Testis (tissue), 3 donors: Measurements from ENCODE around the gene SLIT3. TPM values are rescaled to one million over a fixed set of nuclear protein-coding genes. Genes with fewer than 3 reads are reported as not detected.

ENCODE experiments used
- DNase-seq: peaks from one replicate; pipeline ENCODE4 v3.0.0-alpha.2; 2019
- H3K27ac ChIP-seq, 2 donors: fragments of 200-600 bp; sonication (generic); one replicate each; pipeline ENCODE4 v1.5.1; 2019
- H3K27me3 ChIP-seq: fragments of 200-600 bp; sonication (generic); one replicate; pipeline ENCODE4 v1.5.1; 2019
- H3K36me3 ChIP-seq: fragments of 200-600 bp; sonication (generic); one replicate; pipeline ENCODE4 v1.5.1; 2017; ENCODE audit warnings: low read depth; ENCODE audit errors: missing control alignments
- H3K4me1 ChIP-seq: fragments of 200-600 bp; sonication (generic); one replicate; pipeline ENCODE4 v1.5.1; 2019
- H3K4me3 ChIP-seq, 2 donors: fragments of 200-600 bp; sonication (generic); one replicate each; pipeline ENCODE4 v1.5.1; 2017 to 2019
- H3K9me3 ChIP-seq: fragments of 200-600 bp; sonication (generic); one replicate; pipeline ENCODE4 v1.5.1; 2017
- POLR2A ChIP-seq: fragments of 450-650 bp; IDR thresholded peaks from one replicate; pipeline ENCODE4 v1.6.1; 2017; ENCODE audit warnings: antibody characterized with exemption, mild to moderate bottlenecking, moderate library complexity
- WGBS, 2 donors: methylation state at CpG; one replicate each; pipeline ENCODE4 v1.1.5; 2018; 5-methylcytosine and 5-hydroxymethylcytosine counted together
- intact Hi-C: fragments of 100-400 bp; cut with DNase I; formaldehyde crosslinking; loops from one replicate; pipeline ENCODE4 v1.15.1; 2023; ENCODE audit warnings: low total_unique reads
- polyA plus RNA-seq: library from polyadenylated mRNA; stranded (reverse); fragments of 350-450 nt; fragmentation: Illumina TruSeq; extraction: RNeasy Lipid Tissue Mini Kit (QIAGEN cat#74804); gene quantifications from one replicate; pipeline ENCODE4 v1.2.3, GENCODE V29; 2014; ENCODE audit warnings: low read depth, low replicate concordance; ENCODE audit not compliant: insufficient read depth
- total RNA-seq, 2 donors: library from RNA; depleted of rRNA; stranded (reverse); fragments of >200 nt; gene quantifications; one replicate each; pipeline ENCODE4 v1.2.3, GENCODE V29; 2016
- TF ChIP-seq, protein P1 (sequence below), 3 experiments: fragments of 450-650 bp in 2 of 3; fragments of 200-600 bp in 1 of 3; sonication (generic) in 1 of 3; IDR thresholded peaks; one replicate each; pipeline ENCODE4 v1.5.1; 2016 to 2019; ENCODE audit warnings: antibody characterized with exemption in 3 of 3, mild to moderate bottlenecking in 2 of 3, moderate library complexity in 1 of 3

SLIT3 gene
- total and polyA plus RNA-seq, 3 donors from 2014 or later, result 4.8 to 23.2 (median 7.8) TPM

DNA sequence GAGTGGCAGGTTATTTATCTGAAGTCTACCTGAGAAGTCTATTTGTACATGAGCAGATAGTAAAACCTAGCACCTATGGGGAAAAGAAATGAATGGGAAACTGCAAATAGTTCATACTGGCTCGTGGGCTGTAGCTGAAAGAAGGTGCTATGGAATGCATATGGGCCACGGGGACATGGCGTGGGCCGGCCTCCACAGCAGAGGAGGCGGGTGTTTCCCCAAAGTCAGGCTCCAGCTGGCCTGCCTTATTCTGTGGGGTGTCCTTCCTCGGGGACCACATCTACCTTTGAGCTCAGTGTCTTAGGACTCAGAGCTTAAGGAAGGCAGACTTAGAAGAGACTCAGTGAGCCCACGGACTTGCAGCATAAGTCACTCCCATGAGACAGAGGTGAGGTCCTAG, 371.3 kb downstream of the SLIT3 start:
- Histone ChIP-seq H3K27ac (no peak overlapping the region), H3K4me3 (no peak overlapping the region), H3K9me3 (no peaks in the 10 kb centered on the region), H3K27me3 (no peaks in the 10 kb centered on the region), H3K36me3 (no peaks in the 10 kb centered on the region), H3K4me1 (no peaks in the 10 kb centered on the region)
- intact Hi-C loops, result no loop called here
- DNase-seq, result no peak
- WGBS, 2 donors, result 85 to 90% methylated on average over 6 to 7 of the region's 7 CpGs
- TF ChIP-seq POLR2A, result no peak
- TF ChIP-seq, protein P1, sequence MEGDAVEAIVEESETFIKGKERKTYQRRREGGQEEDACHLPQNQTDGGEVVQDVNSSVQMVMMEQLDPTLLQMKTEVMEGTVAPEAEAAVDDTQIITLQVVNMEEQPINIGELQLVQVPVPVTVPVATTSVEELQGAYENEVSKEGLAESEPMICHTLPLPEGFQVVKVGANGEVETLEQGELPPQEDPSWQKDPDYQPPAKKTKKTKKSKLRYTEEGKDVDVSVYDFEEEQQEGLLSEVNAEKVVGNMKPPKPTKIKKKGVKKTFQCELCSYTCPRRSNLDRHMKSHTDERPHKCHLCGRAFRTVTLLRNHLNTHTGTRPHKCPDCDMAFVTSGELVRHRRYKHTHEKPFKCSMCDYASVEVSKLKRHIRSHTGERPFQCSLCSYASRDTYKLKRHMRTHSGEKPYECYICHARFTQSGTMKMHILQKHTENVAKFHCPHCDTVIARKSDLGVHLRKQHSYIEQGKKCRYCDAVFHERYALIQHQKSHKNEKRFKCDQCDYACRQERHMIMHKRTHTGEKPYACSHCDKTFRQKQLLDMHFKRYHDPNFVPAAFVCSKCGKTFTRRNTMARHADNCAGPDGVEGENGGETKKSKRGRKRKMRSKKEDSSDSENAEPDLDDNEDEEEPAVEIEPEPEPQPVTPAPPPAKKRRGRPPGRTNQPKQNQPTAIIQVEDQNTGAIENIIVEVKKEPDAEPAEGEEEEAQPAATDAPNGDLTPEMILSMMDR (IDR thresholded peaks at IDR 0.05), result no peak

DNA sequence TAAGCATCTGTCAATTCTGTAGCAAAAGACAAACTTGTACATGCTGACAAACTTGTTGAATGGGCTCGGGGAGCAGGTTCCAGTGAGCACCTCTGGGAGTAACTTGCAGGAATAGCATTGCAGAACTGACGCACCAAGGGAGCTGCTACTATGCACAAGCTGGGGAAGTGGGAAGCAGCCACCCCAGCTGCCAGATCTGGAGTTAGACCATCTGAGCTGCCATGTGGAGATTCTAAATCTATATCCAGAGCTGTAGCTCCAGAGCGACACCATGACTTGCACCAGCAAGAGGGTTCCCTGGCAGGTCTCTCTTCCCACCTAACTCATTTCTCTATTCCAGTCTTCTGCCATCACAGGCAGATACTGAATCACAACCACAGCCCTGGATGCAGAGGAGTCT, 375.8 kb downstream of the SLIT3 start:
- Histone ChIP-seq H3K36me3 (no peaks in the 10 kb centered on the region), H3K27ac (no peak overlapping the region), H3K9me3 (no peaks in the 10 kb centered on the region), H3K4me3 (no peak overlapping the region), H3K4me1 (no peaks in the 10 kb centered on the region), H3K27me3 (no peaks in the 10 kb centered on the region)
- intact Hi-C loops, result no loop called here
- TF ChIP-seq, protein P1 (IDR thresholded peaks at IDR 0.05), result no peak
- no peak for TF ChIP-seq POLR2A
- WGBS, 2 donors, result 81 to 88% methylated on average over 3 of the region's 3 CpGs
- DNase-seq, result no peak

DNA sequence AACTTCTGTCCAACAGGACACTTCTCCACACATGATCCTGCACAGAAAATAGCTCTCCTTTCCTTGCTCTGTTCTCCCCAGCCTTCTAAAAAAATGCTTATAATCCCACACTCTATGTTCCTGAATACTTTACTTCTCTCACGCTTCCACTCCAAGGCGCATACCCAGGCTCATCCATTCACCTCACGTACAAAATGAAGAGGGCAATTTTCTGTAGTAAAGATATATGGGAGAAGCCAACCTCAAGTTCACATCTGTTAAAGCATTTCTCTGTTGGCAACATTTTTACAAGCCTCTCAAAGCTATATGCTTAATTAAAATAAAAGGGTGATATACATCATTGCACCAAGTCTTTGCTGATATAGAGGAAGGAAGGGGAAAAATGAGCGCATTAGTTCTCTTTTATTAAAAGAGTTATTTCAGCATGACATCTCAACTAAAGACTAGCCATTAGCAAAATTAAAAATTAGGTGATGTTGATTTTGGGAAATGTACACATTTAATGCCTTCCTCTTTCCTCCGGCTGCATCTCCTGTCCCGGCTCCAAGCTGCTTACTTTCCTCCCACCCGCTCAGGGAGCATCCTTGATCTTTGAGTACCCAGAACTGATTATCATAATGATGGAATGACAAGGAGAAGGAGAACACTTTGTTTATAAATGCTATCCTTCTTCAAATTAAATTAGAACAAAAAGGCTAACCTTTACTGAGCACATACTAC, 379.6 kb downstream of the SLIT3 start:
- WGBS, 2 donors, result 86 to 88% methylated on average over 7 of the region's 7 CpGs
- Histone ChIP-seq H3K27me3 (no peaks in the 10 kb centered on the region), H3K4me3 (no peak overlapping the region), H3K27ac (no peak overlapping the region), H3K4me1 (peaks cover under 1% of the 10 kb centered on the region), H3K36me3 (no peaks in the 10 kb centered on the region), H3K9me3 (no peaks in the 10 kb centered on the region)
- no peak for TF ChIP-seq POLR2A
- TF ChIP-seq, protein P1 (IDR thresholded peaks at IDR 0.05), result no peak
- intact Hi-C loops, result no loop called here
- DNase-seq, result no peak

DNA sequence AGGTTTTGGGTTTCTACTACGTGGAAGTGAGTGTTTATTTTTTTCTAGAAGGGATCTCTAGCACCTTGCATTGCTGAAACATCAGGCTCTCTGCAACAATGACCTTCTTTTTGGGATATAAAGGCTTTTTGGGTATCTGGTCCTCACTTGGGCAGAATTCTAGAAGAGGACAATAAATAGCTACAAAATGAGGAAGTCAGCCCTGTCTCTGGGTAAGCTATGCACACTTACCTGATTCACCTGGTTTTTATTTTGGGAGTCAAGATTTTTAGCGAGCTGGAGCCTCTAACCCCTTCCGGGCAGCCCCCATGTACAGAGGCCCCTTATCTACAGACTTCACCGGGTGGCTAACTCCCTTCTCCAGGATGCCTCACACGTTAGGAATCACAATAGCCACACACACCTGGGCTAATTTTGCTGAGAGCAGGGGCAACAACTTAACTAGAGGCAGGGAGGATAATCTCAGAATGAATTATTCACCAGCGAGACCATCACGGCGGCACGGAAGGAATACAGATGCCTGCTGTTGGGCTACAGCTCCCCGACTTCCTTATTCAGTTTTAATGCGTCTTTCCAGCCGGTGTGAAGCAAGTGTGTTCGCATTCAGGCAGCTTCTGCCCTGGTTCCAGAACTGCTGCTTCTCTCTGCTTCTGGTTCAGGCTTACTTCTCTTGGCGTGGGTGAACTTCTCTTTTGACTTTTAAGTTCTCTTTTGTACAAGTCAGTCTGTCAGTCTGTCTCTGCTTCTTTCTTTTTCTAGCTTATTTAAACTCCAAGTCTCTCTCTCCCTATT, 380.7 kb downstream of the SLIT3 start:
- no peak overlapping the region for H3K27ac ChIP-seq
- intact Hi-C loops, result no loop called here
- peaks cover 4% of the 10 kb centered on the region for H3K4me1 ChIP-seq
- WGBS, 2 donors, result 63 to 64% methylated on average over 14 of the region's 14 CpGs
- TF ChIP-seq POLR2A, result no peak
- TF ChIP-seq, protein P1 (IDR thresholded peaks at IDR 0.05), result no peak
- no peak overlapping the region for H3K4me3 ChIP-seq
- no peaks in the 10 kb centered on the region for H3K9me3 ChIP-seq
- H3K36me3 ChIP-seq, result no peaks in the 10 kb centered on the region
- no peak for DNase-seq
- no peaks in the 10 kb centered on the region for H3K27me3 ChIP-seq
